HCT116 (cell line): ENCODE measurements around the gene AMOTL1.

Experiments used
- CBX3 ChIP-seq: IDR thresholded peaks from 2 replicates; pipeline ENCODE4 v1.6.1; 2012; ENCODE audit warnings: low read depth
- CEBPB ChIP-seq: IDR thresholded peaks from 2 replicates; pipeline ENCODE4 v1.6.1; 2012; ENCODE audit warnings: low read depth
- ELF1 ChIP-seq: IDR thresholded peaks from 2 replicates; pipeline ENCODE4 v1.6.1; 2012; ENCODE audit warnings: low read depth, borderline replicate concordance
- EZH2 ChIP-seq: fragments of 200-600 bp; sonication (generic); IDR thresholded peaks from 2 replicates; pipeline ENCODE4 v1.6.1; 2017; ENCODE audit warnings: antibody characterized with exemption, mixed run types
- FOSL1 ChIP-seq: IDR thresholded peaks from 2 replicates; pipeline ENCODE4 v1.6.1; 2012; ENCODE audit warnings: low read depth
- JUND ChIP-seq: IDR thresholded peaks from 2 replicates; pipeline ENCODE4 v1.6.1; 2012
- POLR2A ChIP-seq: IDR thresholded peaks from 2 replicates; pipeline ENCODE4 v1.7.0; 2011; ENCODE audit warnings: borderline replicate concordance; ENCODE audit not compliant: insufficient read depth, insufficient read length; ENCODE audit errors: extremely low read depth
- SIN3A ChIP-seq: IDR thresholded peaks from 2 replicates; pipeline ENCODE4 v1.6.1; 2012; ENCODE audit warnings: low read depth
- SP1 ChIP-seq: IDR thresholded peaks from 2 replicates; pipeline ENCODE4 v1.6.1; 2012; ENCODE audit warnings: low read depth
- YY1 ChIP-seq: IDR thresholded peaks from 2 replicates; pipeline ENCODE4 v1.6.1; 2011; ENCODE audit warnings: low read length, low read depth, moderate library complexity, mild to moderate bottlenecking; ENCODE audit not compliant: insufficient replicate concordance; ENCODE audit errors: extremely low read depth
- ZFX ChIP-seq: fragments of 450-650 bp; IDR thresholded peaks from 2 replicates; pipeline ENCODE4 v1.6.1; 2017
- TF ChIP-seq, protein P1 (sequence below), 3 experiments: fragments of 200-600 bp in 1 of 3; sonication (generic) in 1 of 3; IDR thresholded peaks in 2 of 3; conservative IDR thresholded peaks in 1 of 3; 2 replicates each; pipeline ENCODE4 v1.5.1; 2012 to 2017; ENCODE audit warnings: low read depth in 2 of 3, low read length in 2 of 3, antibody characterized with exemption in 1 of 3, borderline replicate concordance in 1 of 3, control low read depth in 1 of 3, mild to moderate bottlenecking in 1 of 3, mixed read lengths in 1 of 3, mixed run types in 1 of 3, moderate library complexity in 1 of 3; ENCODE audit not compliant: insufficient read depth in 1 of 3
- TF ChIP-seq, protein P2 (sequence below): IDR thresholded peaks from 2 replicates; pipeline ENCODE4 v1.6.1; 2012
- TF ChIP-seq, protein P3 (sequence below): IDR thresholded peaks from 2 replicates; pipeline ENCODE4 v1.6.1; 2012

DNA sequence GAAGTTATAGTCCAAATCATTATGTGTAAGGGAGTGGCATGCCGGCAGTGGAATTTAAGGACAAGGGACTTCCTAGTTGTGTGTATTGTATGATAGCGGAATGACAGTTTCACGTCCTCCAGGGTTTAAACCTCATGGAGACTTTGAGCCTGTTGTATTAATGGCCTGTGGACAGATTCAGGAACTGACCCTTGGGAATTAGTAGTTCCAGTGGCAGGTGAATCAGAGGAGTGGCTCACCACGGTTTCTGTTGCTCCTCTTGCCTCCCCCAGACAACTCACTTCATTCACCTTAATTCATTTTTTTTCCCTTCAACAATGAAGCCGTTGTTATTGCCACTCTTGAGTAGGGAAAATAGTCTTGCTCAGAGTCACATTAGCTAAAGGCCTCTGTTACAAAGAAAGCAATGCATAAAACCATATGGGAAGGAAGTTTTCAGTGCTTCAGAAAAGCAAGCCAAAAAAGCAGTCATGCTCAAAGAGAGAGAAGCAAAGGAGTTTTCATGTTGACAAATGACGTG, 22.6 kb downstream of the AMOTL1 start:
- TF ChIP-seq, protein P1, sequence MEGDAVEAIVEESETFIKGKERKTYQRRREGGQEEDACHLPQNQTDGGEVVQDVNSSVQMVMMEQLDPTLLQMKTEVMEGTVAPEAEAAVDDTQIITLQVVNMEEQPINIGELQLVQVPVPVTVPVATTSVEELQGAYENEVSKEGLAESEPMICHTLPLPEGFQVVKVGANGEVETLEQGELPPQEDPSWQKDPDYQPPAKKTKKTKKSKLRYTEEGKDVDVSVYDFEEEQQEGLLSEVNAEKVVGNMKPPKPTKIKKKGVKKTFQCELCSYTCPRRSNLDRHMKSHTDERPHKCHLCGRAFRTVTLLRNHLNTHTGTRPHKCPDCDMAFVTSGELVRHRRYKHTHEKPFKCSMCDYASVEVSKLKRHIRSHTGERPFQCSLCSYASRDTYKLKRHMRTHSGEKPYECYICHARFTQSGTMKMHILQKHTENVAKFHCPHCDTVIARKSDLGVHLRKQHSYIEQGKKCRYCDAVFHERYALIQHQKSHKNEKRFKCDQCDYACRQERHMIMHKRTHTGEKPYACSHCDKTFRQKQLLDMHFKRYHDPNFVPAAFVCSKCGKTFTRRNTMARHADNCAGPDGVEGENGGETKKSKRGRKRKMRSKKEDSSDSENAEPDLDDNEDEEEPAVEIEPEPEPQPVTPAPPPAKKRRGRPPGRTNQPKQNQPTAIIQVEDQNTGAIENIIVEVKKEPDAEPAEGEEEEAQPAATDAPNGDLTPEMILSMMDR (IDR thresholded peaks at IDR 0.05 in 2 of 3, conservative IDR thresholded peaks at IDR 0.05 in 1 of 3; ENCODE audit: borderline replicate concordance in 1 of 3, insufficient read depth in 1 of 3, low read depth in 2 of 3, low read length in 2 of 3), result no peak
- TF ChIP-seq POLR2A, result no peak
- TF ChIP-seq, protein P2, sequence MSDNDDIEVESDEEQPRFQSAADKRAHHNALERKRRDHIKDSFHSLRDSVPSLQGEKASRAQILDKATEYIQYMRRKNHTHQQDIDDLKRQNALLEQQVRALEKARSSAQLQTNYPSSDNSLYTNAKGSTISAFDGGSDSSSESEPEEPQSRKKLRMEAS, result no peak
- TF ChIP-seq ELF1, result no peak
- TF ChIP-seq CEBPB, result no peak
- TF ChIP-seq ZFX, result no peak
- TF ChIP-seq JUND, result no peak
- TF ChIP-seq FOSL1, result no peak; the same call in 1 of the 2 replicates
- no peak for TF ChIP-seq EZH2
- TF ChIP-seq SIN3A, result no peak
- no peak for TF ChIP-seq CBX3
- TF ChIP-seq, protein P3, sequence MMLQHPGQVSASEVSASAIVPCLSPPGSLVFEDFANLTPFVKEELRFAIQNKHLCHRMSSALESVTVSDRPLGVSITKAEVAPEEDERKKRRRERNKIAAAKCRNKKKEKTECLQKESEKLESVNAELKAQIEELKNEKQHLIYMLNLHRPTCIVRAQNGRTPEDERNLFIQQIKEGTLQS, result no peak
- no peak for TF ChIP-seq SP1
- no peak for TF ChIP-seq YY1
